Left ventricle myocardium superior (tissue), 1 donor: ENCODE results near the gene UBE4B. TPM values are rescaled to one million over a fixed set of nuclear protein-coding genes. Genes with fewer than 3 reads are reported as not detected.
"Not testable (repeated sequence)": the region's sequence is repeated elsewhere in the genome, so short reads cannot be mapped to it uniquely, and the experiment has no call there.

Source experiments
- ATAC-seq: fragments of 200-7000 bp; cut with Tn5 transposase; one replicate; pipeline ENCODE4 v1.9.1; 2020; ENCODE audit warnings: mild to moderate bottlenecking, moderate library complexity
- DNase-seq: peaks from one replicate; pipeline ENCODE4 v3.0.0-alpha.2; 2020
- intact Hi-C: fragments of 100-400 bp; cut with micrococcal nuclease; formaldehyde crosslinking; loops from one replicate; pipeline ENCODE4 v1.11.0; 2022
- total RNA-seq: library from RNA; stranded (reverse); fragmentation: NEBNext Ultra II Directional; extraction: Animal tissue kit (Norgen Biotek cat#: 25700); gene quantifications from one replicate; pipeline ENCODE4 v1.2.1, GENCODE V29; 2021
- donor health status: DM: no; HTN: yes; CAD: no; lungs with severe emphysema.

UBE4B gene
- total RNA-seq, 1 donor from 2014 or later = 78.4 TPM

DNA sequence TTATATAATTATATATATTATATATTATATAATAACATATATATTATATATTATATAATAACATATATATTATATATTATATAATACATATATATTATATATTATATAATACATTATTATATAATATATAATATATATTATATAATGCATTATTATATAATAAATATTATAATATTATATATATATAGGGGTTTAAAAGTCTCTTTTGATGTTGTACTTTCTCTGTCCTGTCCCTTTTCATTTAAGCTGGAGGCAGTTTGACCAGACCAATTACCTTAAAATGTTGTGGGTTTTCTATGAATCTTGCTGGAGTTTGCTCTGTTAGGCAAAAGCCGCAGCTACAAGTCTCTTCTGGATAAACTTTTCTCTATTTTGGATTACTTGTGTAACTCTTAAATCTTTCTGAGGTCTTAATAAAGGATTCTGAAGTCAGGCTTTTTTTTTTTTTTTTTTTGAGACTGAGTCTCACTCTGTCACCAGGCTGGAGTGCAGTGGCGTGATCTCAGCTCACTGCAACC lies 155.4 kb downstream of the UBE4B start:
- DNase-seq (no peak), ATAC-seq (no peak)
- intact Hi-C loops = no loop called here

DNA sequence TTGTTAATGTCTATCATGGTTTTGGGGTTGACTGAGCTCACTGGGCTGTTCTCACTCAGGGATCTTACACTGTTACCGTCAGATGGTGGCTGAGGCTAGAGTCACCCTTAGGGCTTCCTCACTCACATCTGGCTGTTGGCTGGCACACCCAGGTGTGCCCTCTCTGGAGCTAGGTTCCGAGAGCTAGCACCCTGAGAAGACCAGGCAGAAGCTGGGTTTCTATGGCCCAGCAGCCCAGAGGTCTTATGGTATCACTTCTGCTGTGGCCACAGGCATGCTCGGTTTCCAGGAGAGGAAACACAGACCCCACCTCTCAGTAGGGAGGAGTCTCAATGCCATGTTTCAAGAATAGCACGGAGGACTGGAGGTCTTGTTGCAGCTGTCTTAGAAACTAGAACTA lies 156.9 kb downstream of the UBE4B start:
- ATAC-seq (no peak), DNase-seq (no peak)
- intact Hi-C loops = no loop called here

DNA sequence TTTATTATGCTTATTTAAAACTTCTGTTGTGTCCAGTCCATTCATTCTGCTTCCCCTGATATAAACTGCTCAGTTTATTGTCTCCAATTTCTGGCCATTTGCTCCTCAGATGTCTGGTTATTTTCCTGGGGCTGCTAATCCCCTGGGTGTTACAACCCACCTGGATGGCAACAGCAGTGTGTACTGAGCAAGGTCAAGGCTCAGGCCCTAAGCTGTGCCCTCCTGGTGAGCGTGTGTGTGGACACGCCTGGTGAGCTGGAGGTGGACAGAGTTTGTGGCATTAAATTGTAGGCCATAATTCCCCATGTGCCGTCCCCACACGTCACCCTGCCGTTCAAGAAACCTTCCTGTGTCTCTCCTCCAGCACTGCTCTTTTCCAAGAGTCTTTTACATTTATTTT lies 159.5 kb downstream of the UBE4B start:
- no peak for ATAC-seq
- DNase-seq = no peak
- intact Hi-C loops = no loop called here

DNA sequence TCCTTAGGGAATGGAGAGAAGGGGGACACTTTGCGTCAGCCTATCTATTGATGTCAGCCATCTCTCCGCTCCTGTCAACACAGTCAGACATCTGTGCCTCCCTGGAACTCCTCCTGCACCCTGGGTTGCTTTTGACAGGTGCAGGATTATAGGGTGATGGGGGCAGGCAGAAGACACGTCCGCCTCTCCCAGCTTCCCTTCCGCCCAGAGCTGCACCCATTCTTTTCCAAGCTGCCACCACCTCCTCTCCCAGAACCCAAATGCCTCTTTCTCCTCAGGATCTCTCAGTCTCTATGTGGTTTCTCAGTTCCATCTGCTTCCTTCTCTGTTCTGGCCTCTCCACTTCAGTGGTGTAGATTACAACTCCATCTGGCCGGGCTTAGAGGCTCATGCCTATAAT lies 160.5 kb downstream of the UBE4B start:
- no peak for DNase-seq
- ATAC-seq = no peak
- intact Hi-C loops = no loop called here

DNA sequence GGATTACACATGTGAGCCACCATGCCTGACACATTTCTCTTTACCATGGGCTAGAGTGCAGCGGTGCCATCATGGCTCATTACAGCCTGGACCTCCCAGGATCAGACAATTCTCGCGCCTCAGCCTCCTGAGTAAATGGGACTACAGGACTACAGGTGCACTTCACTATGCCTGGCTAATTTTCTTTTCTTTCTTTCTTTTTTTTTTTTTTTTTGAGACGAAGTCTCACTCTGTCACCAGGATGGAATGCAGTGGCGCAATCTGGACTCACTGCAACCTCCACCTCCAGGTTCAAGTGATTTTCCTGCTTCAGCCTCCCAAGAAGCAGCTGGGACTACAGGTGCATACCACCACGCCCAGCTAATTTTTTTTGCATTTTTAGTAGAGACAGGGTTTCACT lies 162.8 kb downstream of the UBE4B start:
- no peak for ATAC-seq
- intact Hi-C loops = no loop called here

DNA sequence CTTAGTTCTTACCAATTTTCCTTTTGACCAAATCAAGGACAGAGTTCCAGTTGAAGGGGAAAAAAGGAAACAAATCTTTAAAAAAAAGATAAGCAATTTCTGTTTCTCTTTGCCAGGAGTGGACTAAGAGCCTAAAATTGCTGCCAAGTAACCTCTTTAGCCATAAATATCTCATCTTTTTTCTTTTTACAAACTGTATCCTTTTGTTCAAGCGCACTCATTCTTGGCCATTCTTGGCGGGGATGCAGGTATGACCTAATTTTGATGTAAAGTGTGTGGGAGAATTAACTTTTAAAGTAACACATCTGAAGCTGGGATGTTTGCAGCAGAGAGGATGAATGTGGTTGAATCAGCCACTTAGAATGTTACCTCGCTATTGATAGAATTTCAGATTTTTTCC lies 164.2 kb downstream of the UBE4B start:
- ATAC-seq (no peak), DNase-seq (no peak)
- intact Hi-C loops = no loop called here

More for the DNA sequence above, 162.8 kb downstream of the UBE4B start:
- no peak for DNase-seq

DNA sequence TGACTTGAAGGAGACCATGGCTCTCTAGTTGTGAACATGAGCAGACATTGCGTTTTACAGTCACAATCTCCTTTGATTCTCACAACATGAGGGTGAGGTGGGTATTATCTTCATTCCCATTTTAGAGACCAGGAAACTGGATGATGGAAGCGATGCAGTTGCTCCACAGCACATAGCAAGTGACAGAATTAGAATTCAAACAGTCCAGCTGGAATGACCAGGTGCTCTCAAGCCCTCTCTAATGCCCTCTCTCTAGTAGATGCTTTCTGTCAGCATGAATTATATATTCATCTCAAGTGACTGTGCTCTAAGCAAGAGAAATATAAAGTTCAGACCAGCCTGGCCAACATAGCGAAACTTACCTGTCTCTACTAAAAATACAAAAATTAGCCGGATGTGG lies 167.9 kb downstream of the UBE4B start:
- DNase-seq (no peak), ATAC-seq (no peak)
- intact Hi-C loops = no loop called here

DNA sequence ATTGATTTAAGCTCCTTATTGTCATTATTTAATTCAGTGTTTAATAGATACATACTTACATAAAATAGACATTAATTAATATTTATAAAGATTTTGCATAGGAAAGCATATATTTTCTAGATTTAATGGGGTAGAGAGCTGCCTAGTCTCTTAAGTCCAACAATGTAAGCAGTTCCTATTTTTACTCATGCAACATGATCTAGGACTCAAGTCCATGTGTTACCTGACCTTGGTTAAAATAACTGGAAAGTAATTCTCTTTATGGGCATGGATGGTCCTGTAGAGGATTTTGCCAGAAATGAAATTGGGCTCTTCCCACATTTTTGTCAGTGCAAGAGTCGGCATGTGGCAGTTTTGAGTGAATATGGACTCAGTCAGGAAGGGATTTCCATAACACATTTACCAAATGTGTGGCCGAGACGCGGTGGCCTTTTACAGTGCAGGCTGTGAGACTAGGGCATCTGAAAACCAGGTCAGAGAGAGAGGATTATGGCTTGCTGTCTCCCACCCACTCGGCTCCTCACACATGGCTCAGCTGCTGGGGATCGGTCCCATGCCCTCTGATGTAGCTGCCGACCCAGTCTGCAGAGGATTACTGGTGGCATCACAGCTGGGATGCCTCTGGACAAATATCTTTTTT lies 171.4 kb downstream of the UBE4B start:
- peak; percentile 63 for ATAC-seq
- intact Hi-C loops = no loop called here
- no peak for DNase-seq

DNA sequence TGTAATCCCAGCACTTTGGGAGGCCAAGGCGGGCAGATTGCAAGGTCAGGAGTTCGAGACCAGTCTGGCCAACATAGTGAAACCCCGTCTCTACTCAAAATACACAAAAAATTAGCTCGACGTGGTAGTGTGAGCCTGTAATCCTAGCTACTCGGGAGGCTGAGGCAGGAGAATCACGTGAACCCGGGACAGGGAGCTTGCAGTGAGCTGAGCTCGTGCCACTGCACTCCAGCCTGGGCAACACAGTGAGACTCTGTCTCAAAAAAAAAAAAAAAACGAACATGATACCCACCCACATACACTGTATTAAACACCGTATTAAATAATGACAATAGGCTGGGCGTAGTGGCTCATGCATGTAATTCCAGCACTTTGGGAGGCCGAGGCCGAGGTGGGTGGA lies 172.4 kb downstream of the UBE4B start:
- DNase-seq, ATAC-seq, intact Hi-C loops: not testable (repeated sequence)

DNA sequence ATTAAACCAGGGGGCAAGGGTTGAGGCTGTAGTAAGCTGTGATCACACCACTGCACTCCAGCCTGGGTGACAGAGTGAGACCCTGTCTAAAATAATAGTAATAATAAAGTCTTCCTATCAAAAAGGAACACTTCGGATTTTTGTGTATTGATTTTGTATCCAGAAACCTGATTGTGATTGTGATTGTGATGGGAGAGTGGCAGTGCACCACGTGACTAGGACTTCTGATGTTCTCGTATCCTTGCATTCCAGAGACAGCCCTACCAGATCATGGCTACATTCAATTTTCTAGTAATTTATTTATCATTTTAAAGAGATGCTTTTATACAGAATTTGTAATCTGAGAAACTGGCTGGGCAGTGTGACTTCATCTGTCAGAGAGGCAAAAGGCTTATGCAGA lies 175.1 kb downstream of the UBE4B start:
- ATAC-seq (no peak), DNase-seq (no peak)
- intact Hi-C loops = no loop called here

DNA sequence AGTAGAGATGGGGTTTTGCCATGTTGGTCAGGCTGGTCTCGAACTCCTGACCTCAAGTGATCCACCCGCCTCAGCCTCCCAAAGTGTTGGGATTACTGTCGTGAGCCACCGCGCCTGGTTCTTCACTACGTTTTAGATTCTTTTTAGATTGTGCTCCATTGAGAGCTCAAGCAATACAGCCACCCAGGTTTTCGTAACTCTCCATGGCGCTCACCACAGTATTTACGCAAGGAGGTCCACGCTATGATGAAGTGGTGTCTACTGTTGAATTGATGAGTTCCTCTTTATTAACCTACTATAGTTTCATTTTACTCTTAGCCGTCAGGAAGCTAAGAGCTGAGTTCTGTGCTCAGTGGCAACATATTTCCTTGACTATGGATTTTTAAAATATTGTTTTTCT lies 175.8 kb downstream of the UBE4B start:
- intact Hi-C loops = no loop called here
- ATAC-seq = no peak
- no peak for DNase-seq

DNA sequence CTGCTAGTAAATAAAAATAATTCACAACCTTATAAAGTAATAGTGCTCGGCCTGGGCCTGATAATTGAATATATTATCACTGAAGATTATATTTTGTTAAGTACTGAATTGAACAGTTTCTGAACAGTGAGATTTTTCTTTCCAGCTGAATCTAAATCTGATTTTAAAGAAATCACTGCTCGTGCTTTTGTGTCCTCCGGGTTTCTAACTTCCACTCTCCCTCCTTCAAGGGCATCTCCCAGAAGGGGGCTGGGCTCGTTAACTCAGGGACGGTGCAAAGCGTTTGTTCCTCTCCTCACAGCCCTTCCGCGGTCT lies 176.8 kb downstream of the UBE4B start:
- DNase-seq = no peak
- ATAC-seq = peak; percentile 34
- intact Hi-C loops = no loop called here

DNA sequence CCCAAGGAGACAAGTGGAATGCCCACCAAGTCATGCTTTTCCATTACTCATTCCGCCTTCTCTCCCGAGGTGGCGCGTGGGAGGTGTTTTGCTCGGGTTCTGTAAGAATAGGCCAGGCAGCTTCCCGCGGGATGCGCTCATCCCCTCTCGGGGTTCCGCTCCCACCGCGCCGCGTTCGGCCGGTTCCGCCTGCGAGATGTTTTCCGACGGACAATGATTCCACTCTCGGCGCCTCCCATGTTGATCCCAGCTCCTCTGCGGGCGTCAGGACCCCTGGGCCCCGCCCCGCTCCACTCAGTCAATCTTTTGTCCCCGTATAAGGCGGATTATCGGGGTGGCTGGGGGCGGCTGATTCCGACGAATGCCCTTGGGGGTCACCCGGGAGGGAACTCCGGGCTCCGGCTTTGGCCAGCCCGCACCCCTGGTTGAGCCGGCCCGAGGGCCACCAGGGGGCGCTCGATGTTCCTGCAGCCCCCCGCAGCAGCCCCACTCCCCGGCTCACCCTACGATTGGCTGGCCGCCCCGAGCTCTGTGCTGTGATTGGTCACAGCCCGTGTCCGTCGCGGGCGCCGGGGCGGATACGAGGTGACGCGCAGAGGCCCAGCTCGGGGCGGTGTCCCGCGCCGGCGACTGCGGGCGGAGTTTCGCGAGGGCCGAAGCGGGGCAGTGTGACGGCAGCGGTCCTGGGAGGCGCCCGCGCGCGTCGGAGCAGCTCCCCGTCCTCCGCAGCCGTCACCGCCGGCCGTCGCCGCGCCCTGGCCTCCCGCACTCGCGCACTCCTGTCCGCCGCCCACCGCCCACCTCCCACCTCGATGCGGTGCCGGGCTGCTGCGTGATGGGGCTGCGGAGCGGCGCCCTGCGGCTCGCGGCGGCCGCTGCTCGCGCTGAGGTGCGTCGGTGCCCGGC lies 177.4 kb downstream of the UBE4B start, which contains the start of gene KIF1B:
Gene KIF1B (plus strand): TSS at position 666 of the 906 bp plus-strand sequence. CDS start 21,759 bp downstream, outside the sequence.
- DNase-seq (peak; percentile 100), ATAC-seq (peak; percentile 95)
- intact Hi-C loops = no loop called here

DNA sequence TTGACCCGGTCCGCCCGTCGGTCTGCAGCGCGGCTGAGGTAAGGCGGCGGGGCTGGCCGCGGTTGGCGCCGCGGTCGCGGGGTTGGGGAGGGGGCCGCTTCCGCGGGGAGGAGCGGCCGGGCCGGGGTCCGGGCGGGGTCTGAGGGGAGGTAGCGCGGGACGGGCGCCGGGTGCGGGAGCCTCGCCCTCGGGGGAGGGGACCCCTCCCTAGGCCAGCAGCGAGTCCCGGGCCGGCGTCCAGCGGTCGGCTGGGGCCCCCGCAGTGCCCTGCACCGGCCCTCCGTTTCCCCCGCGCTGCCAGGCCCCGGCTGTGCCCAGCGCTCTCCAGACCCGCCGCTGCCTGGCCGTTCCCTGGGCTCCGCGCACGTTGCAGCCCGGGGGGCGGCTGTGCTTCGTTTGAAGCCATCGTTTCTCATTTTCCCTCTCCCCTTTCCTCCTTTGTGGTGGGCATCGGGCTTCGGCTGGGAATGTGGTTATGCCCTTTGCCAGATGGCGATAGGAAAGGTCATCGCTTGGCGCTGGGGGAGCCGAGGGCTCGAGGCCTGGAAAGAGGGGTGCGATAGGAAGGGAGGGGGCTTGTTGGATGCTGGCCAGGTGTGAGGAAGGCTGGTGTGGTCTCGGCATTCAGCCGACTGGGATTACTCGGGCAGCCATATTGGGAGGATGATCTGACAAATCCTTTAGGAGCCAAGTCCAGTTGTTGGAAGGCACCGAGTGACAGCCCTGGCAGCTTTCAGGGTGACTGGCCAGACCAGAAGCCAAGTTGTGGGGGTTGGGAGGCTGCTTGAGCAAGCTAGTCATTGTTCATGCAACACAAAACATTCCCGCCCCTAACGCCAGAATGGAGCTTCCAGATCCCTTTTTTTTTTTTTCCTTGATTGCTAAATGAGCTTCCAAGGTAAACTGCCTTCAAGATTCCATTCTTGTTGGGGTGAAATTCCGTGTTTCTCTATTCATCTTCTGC lies 178.4 kb downstream of the UBE4B start:
- DNase-seq (peak; percentile 93), ATAC-seq (peak; percentile 72)
- intact Hi-C loops = no loop called here

DNA sequence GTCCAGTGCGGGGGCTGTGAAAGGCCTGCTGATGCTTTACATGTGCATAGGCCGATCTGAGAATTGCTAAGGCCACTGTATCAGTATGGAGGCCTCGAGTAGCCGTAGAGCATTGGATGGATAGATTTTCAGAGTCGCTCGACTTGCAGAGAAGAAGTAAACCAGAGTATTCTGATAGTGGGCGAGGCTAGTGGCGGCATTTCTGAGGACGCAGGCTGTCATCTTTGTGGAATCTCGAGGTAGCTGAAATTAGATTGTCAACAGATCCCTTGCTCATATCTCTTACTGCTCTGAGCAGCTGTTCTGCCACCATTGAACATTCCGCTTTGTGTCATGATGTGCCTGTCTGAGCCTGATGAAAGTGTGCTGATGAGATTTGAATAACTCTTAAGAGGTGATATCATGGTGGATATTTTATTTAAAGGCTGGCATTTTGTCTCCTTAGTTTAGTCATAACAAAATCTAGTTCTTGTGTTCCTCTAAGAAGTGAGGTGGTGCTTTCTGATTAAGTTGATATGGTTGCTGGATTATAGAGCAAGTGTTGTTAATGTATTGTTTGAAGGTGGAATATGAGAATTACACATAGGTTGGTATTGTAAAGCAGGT lies 179.2 kb downstream of the UBE4B start:
- DNase-seq (no peak), ATAC-seq (peak; percentile 0)
- intact Hi-C loops = no loop called here

DNA sequence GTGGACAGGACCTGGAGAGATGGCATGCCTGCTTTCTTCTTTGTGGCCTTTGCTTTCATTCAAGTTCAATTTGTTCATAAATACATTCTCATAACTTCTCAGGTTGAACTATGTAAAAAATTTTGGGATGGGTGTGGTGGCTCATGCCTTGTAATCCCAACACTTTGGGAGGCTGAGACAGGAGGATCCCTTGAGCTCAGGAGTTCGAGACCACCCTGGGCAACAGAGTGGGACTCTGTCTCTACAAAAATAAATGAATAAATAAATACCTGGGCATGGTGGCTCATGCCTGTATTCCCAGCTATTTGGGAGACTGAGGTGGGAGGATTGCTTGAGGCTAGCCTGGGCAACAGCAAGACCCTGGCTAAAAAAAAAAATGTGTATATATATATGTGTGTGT lies 179.7 kb downstream of the UBE4B start:
- DNase-seq (no peak), ATAC-seq (no peak)
- intact Hi-C loops = no loop called here

DNA sequence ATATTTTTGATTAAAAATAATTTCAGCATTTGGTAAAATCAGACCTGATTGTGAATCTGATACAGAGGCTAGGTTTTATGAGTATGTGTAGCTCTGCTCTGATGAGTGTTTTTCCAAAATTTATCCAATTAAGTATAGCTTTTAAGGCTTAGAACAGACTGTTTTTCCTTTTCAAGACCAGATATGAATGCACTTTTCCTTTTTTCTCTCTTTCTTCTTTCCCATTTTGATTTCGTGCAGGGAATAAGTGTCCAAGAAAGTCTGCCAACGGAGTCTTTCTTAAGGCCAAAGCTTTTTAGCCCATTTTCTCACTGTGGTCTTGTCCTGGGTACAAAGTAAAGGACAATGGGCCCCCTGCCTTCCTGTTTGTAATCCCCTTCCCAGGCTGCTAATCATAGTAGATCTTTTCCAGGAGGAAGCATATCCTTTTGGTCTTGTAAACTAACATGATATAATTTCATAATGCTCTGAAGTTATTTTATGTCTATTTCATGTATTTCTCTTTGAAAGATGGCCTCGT lies 180.5 kb downstream of the UBE4B start:
- DNase-seq = no peak
- ATAC-seq = no peak
- intact Hi-C loops = no loop called here

DNA sequence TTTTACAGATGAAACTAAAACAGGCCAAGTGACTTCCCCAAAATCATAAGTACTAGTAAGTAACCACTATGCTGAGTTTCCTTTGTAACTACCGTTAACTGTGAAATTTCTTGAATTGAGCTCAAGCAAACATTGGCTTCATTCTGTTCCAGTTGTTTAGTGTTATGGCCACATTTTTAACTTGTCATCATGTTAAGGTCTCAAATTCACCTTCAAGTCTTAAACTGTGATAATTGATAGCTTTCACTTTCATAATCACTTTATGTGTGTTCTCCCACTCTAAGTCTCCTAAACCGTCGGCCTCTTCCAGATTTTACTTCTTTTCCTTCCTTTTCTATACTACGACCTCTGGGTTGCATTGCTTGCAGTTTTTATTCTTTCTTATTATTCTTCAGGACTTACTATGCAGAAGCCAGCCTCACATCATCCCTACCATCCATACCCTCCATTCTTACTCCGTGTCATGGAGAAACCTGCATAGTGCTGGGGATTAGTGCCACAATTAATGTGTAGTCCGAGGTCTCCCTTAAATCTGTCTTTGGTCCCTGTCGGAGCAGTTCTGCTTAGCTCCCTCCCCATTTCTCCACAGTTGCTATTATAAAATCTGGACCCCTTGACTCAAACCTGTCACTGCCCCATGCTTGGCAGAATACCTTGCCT lies 183.5 kb downstream of the UBE4B start:
- intact Hi-C loops = no loop called here
- no peak for ATAC-seq
- DNase-seq = no peak
